Measurements from ENCODE around the gene PGAP1.

DNA sequence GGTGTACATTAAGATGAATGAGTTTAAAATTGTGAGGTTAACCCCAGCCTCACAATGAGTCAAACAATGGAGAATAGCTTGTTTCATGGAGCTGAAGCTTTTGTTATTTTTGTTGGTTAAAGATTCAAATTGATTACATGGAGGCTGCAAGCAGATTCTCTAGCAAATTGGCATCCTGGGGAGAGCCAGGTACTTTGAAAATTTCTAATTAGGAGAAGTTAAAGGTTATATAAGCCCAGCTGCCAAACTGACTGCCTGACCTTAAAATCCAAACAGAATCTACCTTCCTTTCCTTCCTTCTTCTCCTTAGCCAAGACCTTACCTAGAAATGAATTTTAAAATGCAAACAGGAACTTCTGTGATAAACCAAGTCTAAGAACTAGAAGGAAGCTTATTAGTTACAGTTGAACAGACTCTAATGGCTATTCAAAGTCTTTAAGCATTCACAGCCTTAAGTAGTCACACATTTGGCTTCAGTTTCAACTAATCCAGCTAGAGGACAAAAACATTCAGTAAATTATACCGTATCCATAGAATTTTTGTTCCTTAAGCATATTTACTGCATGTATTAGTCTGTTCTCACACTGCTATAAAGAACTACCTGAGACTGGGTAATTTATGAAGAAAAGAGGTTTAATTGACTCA lies 31.5 kb upstream of the PGAP1 start:
- TF ChIP-seq, protein P1, sequence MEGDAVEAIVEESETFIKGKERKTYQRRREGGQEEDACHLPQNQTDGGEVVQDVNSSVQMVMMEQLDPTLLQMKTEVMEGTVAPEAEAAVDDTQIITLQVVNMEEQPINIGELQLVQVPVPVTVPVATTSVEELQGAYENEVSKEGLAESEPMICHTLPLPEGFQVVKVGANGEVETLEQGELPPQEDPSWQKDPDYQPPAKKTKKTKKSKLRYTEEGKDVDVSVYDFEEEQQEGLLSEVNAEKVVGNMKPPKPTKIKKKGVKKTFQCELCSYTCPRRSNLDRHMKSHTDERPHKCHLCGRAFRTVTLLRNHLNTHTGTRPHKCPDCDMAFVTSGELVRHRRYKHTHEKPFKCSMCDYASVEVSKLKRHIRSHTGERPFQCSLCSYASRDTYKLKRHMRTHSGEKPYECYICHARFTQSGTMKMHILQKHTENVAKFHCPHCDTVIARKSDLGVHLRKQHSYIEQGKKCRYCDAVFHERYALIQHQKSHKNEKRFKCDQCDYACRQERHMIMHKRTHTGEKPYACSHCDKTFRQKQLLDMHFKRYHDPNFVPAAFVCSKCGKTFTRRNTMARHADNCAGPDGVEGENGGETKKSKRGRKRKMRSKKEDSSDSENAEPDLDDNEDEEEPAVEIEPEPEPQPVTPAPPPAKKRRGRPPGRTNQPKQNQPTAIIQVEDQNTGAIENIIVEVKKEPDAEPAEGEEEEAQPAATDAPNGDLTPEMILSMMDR (IDR thresholded peaks at IDR 0.05 in 2 of 3, conservative IDR thresholded peaks at IDR 0.05 in 1 of 3; ENCODE audit: insufficient read depth in 2 of 3, low read depth in 1 of 3, low read length in 3 of 3) = no peak
- TF ChIP-seq GATAD2A (IDR thresholded peaks at IDR 0.05) (no peak), FOXK2 (conservative IDR thresholded peaks at IDR 0.05 in 1 of 2, IDR thresholded peaks at IDR 0.05 in 1 of 2; ENCODE audit: low read depth in 2 of 2) (no peak), ZFP36 (IDR thresholded peaks at IDR 0.05; ENCODE audit: low read depth, low read length, partially characterized antibody) (no peak), HDAC6 (IDR thresholded peaks at IDR 0.05; ENCODE audit: low read depth, low read length) (no peak), EZH2 (IDR thresholded peaks at IDR 0.05; ENCODE audit: borderline replicate concordance, low read depth, low read length) (no peak), NFATC3 (IDR thresholded peaks at IDR 0.05) (no peak), NFE2 (IDR thresholded peaks at IDR 0.05; ENCODE audit: low read depth) (no peak), ADNP (tag; IDR thresholded peaks at IDR 0.05) (no peak)
- TF ChIP-seq, protein P2, sequence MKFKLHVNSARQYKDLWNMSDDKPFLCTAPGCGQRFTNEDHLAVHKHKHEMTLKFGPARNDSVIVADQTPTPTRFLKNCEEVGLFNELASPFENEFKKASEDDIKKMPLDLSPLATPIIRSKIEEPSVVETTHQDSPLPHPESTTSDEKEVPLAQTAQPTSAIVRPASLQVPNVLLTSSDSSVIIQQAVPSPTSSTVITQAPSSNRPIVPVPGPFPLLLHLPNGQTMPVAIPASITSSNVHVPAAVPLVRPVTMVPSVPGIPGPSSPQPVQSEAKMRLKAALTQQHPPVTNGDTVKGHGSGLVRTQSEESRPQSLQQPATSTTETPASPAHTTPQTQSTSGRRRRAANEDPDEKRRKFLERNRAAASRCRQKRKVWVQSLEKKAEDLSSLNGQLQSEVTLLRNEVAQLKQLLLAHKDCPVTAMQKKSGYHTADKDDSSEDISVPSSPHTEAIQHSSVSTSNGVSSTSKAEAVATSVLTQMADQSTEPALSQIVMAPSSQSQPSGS (CRISPR knock-in tag; IDR thresholded peaks at IDR 0.05) = no peak
- TF ChIP-seq, protein P3, sequence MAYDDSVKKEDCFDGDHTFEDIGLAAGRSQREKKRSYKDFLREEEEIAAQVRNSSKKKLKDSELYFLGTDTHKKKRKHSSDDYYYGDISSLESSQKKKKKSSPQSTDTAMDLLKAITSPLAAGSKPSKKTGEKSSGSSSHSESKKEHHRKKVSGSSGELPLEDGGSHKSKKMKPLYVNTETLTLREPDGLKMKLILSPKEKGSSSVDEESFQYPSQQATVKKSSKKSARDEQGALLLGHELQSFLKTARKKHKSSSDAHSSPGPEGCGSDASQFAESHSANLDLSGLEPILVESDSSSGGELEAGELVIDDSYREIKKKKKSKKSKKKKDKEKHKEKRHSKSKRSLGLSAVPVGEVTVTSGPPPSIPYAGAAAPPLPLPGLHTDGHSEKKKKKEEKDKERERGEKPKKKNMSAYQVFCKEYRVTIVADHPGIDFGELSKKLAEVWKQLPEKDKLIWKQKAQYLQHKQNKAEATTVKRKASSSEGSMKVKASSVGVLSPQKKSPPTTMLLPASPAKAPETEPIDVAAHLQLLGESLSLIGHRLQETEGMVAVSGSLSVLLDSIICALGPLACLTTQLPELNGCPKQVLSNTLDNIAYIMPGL (CRISPR knock-in tag; IDR thresholded peaks at IDR 0.05) = no peak
- TF ChIP-seq, protein P4, sequence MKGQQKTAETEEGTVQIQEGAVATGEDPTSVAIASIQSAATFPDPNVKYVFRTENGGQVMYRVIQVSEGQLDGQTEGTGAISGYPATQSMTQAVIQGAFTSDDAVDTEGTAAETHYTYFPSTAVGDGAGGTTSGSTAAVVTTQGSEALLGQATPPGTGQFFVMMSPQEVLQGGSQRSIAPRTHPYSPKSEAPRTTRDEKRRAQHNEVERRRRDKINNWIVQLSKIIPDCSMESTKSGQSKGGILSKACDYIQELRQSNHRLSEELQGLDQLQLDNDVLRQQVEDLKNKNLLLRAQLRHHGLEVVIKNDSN (CRISPR knock-in tag; IDR thresholded peaks at IDR 0.05) = no peak
